ENCODE results near the gene NAPEPLD. TPM values are rescaled to one million over a fixed set of nuclear protein-coding genes. Genes with fewer than 3 reads are reported as not detected.

NAPEPLD gene
- total and polyA plus RNA-seq, 2 of the 8 experiments (the other 6 are each of a cell fraction or from before 2014, with no cell fraction given), result 4.2 to 9.9 TPM

DNA sequence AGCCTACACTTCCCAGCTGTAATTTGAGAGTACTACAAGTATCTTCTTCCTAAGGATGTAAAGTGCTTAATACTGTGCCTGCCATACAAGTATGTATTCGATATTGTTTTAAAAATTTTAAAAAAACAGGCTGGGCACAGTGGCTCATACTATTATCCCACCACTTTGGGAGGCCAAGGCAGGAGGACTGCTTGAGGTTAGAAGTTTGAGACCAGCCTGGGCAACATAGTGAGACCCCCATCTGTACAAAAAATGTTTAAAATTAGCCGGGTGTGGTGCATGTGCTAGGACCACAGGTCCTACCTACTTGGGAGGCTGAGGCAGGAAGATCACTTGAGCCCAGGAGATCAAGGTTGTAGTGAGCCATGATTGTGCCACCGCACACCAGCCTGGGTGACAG is 65.7 kb downstream of the NAPEPLD start:
- Histone ChIP-seq H4K5ac (ENCODE audit: insufficient read length, low read depth, low read length) (no peak overlapping the region), H3K79me2 (ENCODE audit: control insufficient read depth in 1 of 2, insufficient read depth in 2 of 2, low read length in 2 of 2) (peaks cover 0 to 19% of the 10 kb centered on the region in 2 experiments; a peak in 1 of 4 replicates), H3K27ac (ENCODE audit: low read depth, low read length) (no peak overlapping the region), H2AFZ (ENCODE audit: low read length) (no peak overlapping the region), H2BK20ac (ENCODE audit: low read length) (no peak overlapping the region), H3K18ac (ENCODE audit: extremely low read depth, low read length) (no peak overlapping the region), H3K4me1 (replicated peaks in 1 of 4; ENCODE audit: control insufficient read depth in 3 of 4, insufficient read depth in 4 of 4, low read length in 3 of 4) (0 out of 7 replicates have a peak, but pooled peaks cover 0 to 2% (median 0%) of the 10 kb centered on the region in 4 experiments), H2BK120ac (replicated peaks; ENCODE audit: low read depth, low read length) (no peak overlapping the region), H2BK15ac (ENCODE audit: low read length) (no peak overlapping the region), H3K56ac (replicated peaks; ENCODE audit: insufficient read length, low read depth, low read length) (no peak overlapping the region), H3K23ac (ENCODE audit: insufficient read length) (no peak overlapping the region), H3K79me1 (ENCODE audit: low read depth, low read length) (no peaks in the 10 kb centered on the region), H3K14ac (ENCODE audit: insufficient read length) (no peak overlapping the region), H3K36me3 (ENCODE audit: control insufficient read depth in 2 of 4, insufficient read depth in 4 of 4, low read length in 3 of 4) (peaks cover 4 to 28% (median 9%) of the 10 kb centered on the region in 4 experiments; a peak in 6 of 8 replicates), H2BK5ac (ENCODE audit: low read depth, low read length) (no peak overlapping the region), H3K4me3 (ENCODE audit: extremely low read depth in 1 of 4, insufficient read depth in 2 of 4, low read depth in 3 of 4, low read length in 4 of 4) (no peak overlapping the region), H4K91ac (replicated peaks; ENCODE audit: insufficient read length, low read length) (no peak overlapping the region), H3K27me3 (replicated peaks in 1 of 4; ENCODE audit: control insufficient read depth in 3 of 4, extremely low read depth in 1 of 4, insufficient read depth in 3 of 4, low read length in 3 of 4) (no peaks in the 10 kb centered on the region), H3K9ac (replicated peaks in 1 of 4; ENCODE audit: extremely low read depth in 1 of 4, low read depth in 3 of 4, low read length in 3 of 4) (no peak overlapping the region), H4K20me1 (replicated peaks in 1 of 2; ENCODE audit: control insufficient read depth in 1 of 2, insufficient read depth in 2 of 2, low read length in 2 of 2) (no peaks in the 10 kb centered on the region), H2BK12ac (ENCODE audit: low read depth, low read length) (no peak overlapping the region), H3K23me2 (ENCODE audit: low read depth, low read length) (no peaks in the 10 kb centered on the region), H3K9me3 (ENCODE audit: insufficient read depth in 2 of 2, low read depth in 1 of 2, low read length in 1 of 2) (no peaks in the 10 kb centered on the region), H3K4ac (replicated peaks; ENCODE audit: insufficient read length, low read depth, low read length) (no peak overlapping the region), H4K8ac (ENCODE audit: extremely low read depth, insufficient read depth, low read length) (no peak overlapping the region), H3K4me2 (ENCODE audit: insufficient read depth in 1 of 2, low read depth in 2 of 2, low read length in 2 of 2) (no peak overlapping the region), H2AK5ac (ENCODE audit: low read depth, low read length) (no peak overlapping the region)
- FAIRE-seq (no peak), DNase-seq (ENCODE audit: low read depth in 1 of 2, low spot score in 2 of 2) (no peak)
- ChIA-PET POLR2A (ENCODE audit: partially characterized antibody) (interaction anchor here (1.9 kb wide), 1 partner anchor 8 kb away, joined by 9 read pairs; the partner anchor contains the start of genes ARMC10 and FBXL13), CTCF (ENCODE audit: partially characterized antibody) (interaction anchor here (1.0 to 1.3 kb wide), 2 partner anchors 21 to 169 kb away, joined by 3 to 4 read pairs; no protein-coding TSS in a partner anchor)
- WGBS, 2 experiments (ENCODE audit: extremely low coverage in 1 of 2, insufficient coverage in 1 of 2, insufficient read length in 1 of 2, insufficient replicate concordance in 2 of 2, low coverage in 1 of 2, low lambda C conversion rate in 2 of 2, missing lambda C conversion rate in 1 of 2), result 92% methylated on average over 3 of the region's 3 CpGs; no CpG with 5 or more reads in 1 of the 2 experiments
- TF ChIP-seq TAF7 (optimal IDR thresholded peaks at IDR 0.05; ENCODE audit: borderline replicate concordance, low read depth, low read length) (no peak), MAFK (IDR thresholded peaks at IDR 0.05; ENCODE audit: low read depth, low read length) (no peak), JUN (IDR thresholded peaks at IDR 0.05; ENCODE audit: low read depth, low read length) (no peak), ASH2L (IDR thresholded peaks at IDR 0.05; ENCODE audit: low read length) (no peak), RXRA (IDR thresholded peaks at IDR 0.05; ENCODE audit: insufficient read depth, low read depth, low read length) (no peak), YY1 (IDR thresholded peaks at IDR 0.05; ENCODE audit: low read depth, low read length) (no peak), NRF1 (IDR thresholded peaks at IDR 0.05; ENCODE audit: low read depth, low read length) (no peak), TCF12 (IDR thresholded peaks at IDR 0.05; ENCODE audit: low read depth, low read length) (no peak), POLR2A (IDR thresholded peaks at IDR 0.05; ENCODE audit: control extremely low read depth in 1 of 2, low read depth in 2 of 2, low read length in 2 of 2) (no peak), SAP30 (IDR thresholded peaks at IDR 0.05; ENCODE audit: insufficient read depth, insufficient replicate concordance, low read length) (no peak)
- TF ChIP-seq, protein P1, sequence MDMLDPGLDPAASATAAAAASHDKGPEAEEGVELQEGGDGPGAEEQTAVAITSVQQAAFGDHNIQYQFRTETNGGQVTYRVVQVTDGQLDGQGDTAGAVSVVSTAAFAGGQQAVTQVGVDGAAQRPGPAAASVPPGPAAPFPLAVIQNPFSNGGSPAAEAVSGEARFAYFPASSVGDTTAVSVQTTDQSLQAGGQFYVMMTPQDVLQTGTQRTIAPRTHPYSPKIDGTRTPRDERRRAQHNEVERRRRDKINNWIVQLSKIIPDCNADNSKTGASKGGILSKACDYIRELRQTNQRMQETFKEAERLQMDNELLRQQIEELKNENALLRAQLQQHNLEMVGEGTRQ (IDR thresholded peaks at IDR 0.05; ENCODE audit: low read length), result no peak
- TF ChIP-seq, protein P2, sequence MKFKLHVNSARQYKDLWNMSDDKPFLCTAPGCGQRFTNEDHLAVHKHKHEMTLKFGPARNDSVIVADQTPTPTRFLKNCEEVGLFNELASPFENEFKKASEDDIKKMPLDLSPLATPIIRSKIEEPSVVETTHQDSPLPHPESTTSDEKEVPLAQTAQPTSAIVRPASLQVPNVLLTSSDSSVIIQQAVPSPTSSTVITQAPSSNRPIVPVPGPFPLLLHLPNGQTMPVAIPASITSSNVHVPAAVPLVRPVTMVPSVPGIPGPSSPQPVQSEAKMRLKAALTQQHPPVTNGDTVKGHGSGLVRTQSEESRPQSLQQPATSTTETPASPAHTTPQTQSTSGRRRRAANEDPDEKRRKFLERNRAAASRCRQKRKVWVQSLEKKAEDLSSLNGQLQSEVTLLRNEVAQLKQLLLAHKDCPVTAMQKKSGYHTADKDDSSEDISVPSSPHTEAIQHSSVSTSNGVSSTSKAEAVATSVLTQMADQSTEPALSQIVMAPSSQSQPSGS (IDR thresholded peaks at IDR 0.05; ENCODE audit: low read length), result no peak

Data from H1 (cell line).